Ishikawa (cell line): Measurements from ENCODE around the gene NFS1.

Experiments used
- CEBPB ChIP-seq: IDR thresholded peaks from 2 replicates; pipeline ENCODE4 v1.6.1; 2012
- EGR1 ChIP-seq: IDR thresholded peaks from 2 replicates; pipeline ENCODE4 v1.6.1; 2012
- EP300 ChIP-seq: IDR thresholded peaks from 2 replicates; pipeline ENCODE4 v1.6.1; 2012; ENCODE audit warnings: borderline replicate concordance
- FOXM1 ChIP-seq: IDR thresholded peaks from 2 replicates; pipeline ENCODE4 v1.6.1; 2012; ENCODE audit warnings: low read depth, borderline replicate concordance
- MAX ChIP-seq: IDR thresholded peaks from 2 replicates; pipeline ENCODE4 v1.6.1; 2012
- RAD21 ChIP-seq: IDR thresholded peaks from 2 replicates; pipeline ENCODE4 v1.6.1; 2012; ENCODE audit warnings: low read depth
- TAF1 ChIP-seq: IDR thresholded peaks from 2 replicates; pipeline ENCODE4 v1.6.1; 2012; ENCODE audit warnings: low read depth, mild to moderate bottlenecking
- TEAD4 ChIP-seq: IDR thresholded peaks from 2 replicates; pipeline ENCODE4 v1.6.1; 2012
- USF1 ChIP-seq: IDR thresholded peaks from 2 replicates; pipeline ENCODE4 v1.6.1; 2012
- YY1 ChIP-seq: IDR thresholded peaks from 2 replicates; pipeline ENCODE4 v1.6.1; 2012; ENCODE audit warnings: low read depth
- ZBTB7A ChIP-seq: IDR thresholded peaks from 2 replicates; pipeline ENCODE4 v1.6.1; 2012; ENCODE audit warnings: low read depth

- TF ChIP-seq YY1, result no peak
- no peak for TF ChIP-seq USF1
- TF ChIP-seq TAF1, result no peak
- no peak for TF ChIP-seq FOXM1
- no peak for TF ChIP-seq EP300
- no peak for TF ChIP-seq RAD21
- no peak for TF ChIP-seq TEAD4
- TF ChIP-seq MAX, result no peak
- TF ChIP-seq CEBPB, result no peak
- TF ChIP-seq EGR1, result no peak
- no peak for TF ChIP-seq ZBTB7A
Observed at GRCh38 chr20:35662551-35662950, 36.6 kb downstream of the NFS1 start.
